Neuronal stem cell (in vitro differentiated cells): ENCODE data around the gene AUTS2.
"Not testable (repeated sequence)": the region's sequence is repeated elsewhere in the genome, so short reads cannot be mapped to it uniquely, and the experiment has no call there.

Experiments
- DNase-seq: peaks from one replicate; pipeline ENCODE4 v3.0.0-alpha.2; 2013; ENCODE audit warnings: low spot score
- H2AFZ ChIP-seq: one replicate; pipeline ENCODE4 v1.6.1; 2013; ENCODE audit warnings: mild to moderate bottlenecking, low read length, inconsistent platforms
- H2AK5ac ChIP-seq: 2 replicates; pipeline ENCODE4 v1.6.1; 2013; ENCODE audit warnings: low read depth, mild to moderate bottlenecking, inconsistent platforms, low read length, moderate library complexity, mixed read lengths
- H2BK120ac ChIP-seq: 2 replicates; pipeline ENCODE4 v1.6.1; 2013; ENCODE audit warnings: low read depth, mild to moderate bottlenecking, inconsistent platforms, low read length, moderate library complexity, mixed read lengths
- H2BK12ac ChIP-seq: one replicate; pipeline ENCODE4 v1.6.1; 2013; ENCODE audit warnings: low read length, inconsistent platforms
- H2BK15ac ChIP-seq: 2 replicates; pipeline ENCODE4 v1.6.1; 2013; ENCODE audit warnings: mild to moderate bottlenecking, low read length, inconsistent platforms, mixed read lengths
- H2BK5ac ChIP-seq: one replicate; pipeline ENCODE4 v1.6.1; 2013; ENCODE audit warnings: inconsistent platforms, mild to moderate bottlenecking, low read length, moderate library complexity
- H3K14ac ChIP-seq: one replicate; pipeline ENCODE4 v1.6.1; 2013; ENCODE audit warnings: low read length, inconsistent platforms
- H3K18ac ChIP-seq: 2 replicates; pipeline ENCODE4 v1.6.1; 2013; ENCODE audit warnings: low read length, inconsistent platforms
- H3K23ac ChIP-seq: 2 replicates; pipeline ENCODE4 v1.6.1; 2013; ENCODE audit warnings: low read depth, mild to moderate bottlenecking, mixed read lengths, low read length, inconsistent platforms; ENCODE audit not compliant: poor library complexity
- H3K27ac ChIP-seq: replicated peaks from 3 replicates; pipeline ENCODE4 v1.5.1; 2013; ENCODE audit warnings: low read length, inconsistent platforms
- H3K27me3 ChIP-seq, 3 experiments: 2 replicates each; pipeline ENCODE4 v1.6.1; 2013; ENCODE audit warnings: low read length in 3 of 3, mild to moderate bottlenecking in 2 of 3, inconsistent platforms in 1 of 3, low read depth in 1 of 3, mixed read lengths in 1 of 3, moderate library complexity in 1 of 3; ENCODE audit not compliant: control insufficient read depth in 3 of 3, insufficient read depth in 3 of 3
- H3K36me3 ChIP-seq, 2 donors: replicated peaks in 1 of 2; 2 replicates each; pipeline ENCODE4 v1.6.1; 2013; ENCODE audit warnings: low read length in 2 of 2; ENCODE audit not compliant: control insufficient read depth in 2 of 2, insufficient read depth in 2 of 2
- H3K4ac ChIP-seq: 2 replicates; pipeline ENCODE4 v1.6.1; 2013; ENCODE audit warnings: inconsistent platforms, mild to moderate bottlenecking, low read length, moderate library complexity
- H3K4me1 ChIP-seq, 2 donors: 1 replicate in 1 of 2; 2 replicates in 1 of 2; pipeline ENCODE4 v1.6.1; 2013; ENCODE audit warnings: low read length in 2 of 2, low read depth in 1 of 2; ENCODE audit not compliant: control insufficient read depth in 2 of 2, insufficient read depth in 1 of 2
- H3K4me2 ChIP-seq: one replicate; pipeline ENCODE4 v1.6.1; 2013; ENCODE audit warnings: mild to moderate bottlenecking, low read length, inconsistent platforms; ENCODE audit not compliant: insufficient read depth, poor library complexity, severe bottlenecking
- H3K4me3 ChIP-seq, 2 donors: 2 replicates each; pipeline ENCODE4 v1.5.1; 2013; ENCODE audit warnings: low read length in 2 of 2, mild to moderate bottlenecking in 2 of 2, inconsistent platforms in 1 of 2, moderate library complexity in 1 of 2
- H3K79me1 ChIP-seq: one replicate; pipeline ENCODE4 v1.6.1; 2013; ENCODE audit warnings: low read depth, mild to moderate bottlenecking, inconsistent platforms, low read length, moderate library complexity
- H3K9ac ChIP-seq: one replicate; pipeline ENCODE4 v1.6.1; 2013; ENCODE audit warnings: mild to moderate bottlenecking, low read depth, low read length, inconsistent platforms; ENCODE audit not compliant: poor library complexity
- H3K9me3 ChIP-seq, 2 donors: replicated peaks in 1 of 2; 2 replicates each; pipeline versions ENCODE3 to v1.6.1; 2013; ENCODE audit warnings: low read length in 2 of 2, mild to moderate bottlenecking in 2 of 2, inconsistent platforms in 1 of 2, low read depth in 1 of 2, mixed read lengths in 1 of 2, moderate library complexity in 1 of 2; ENCODE audit not compliant: control insufficient read depth in 2 of 2, insufficient read depth in 1 of 2
- H4K8ac ChIP-seq: one replicate; pipeline ENCODE4 v1.6.1; 2013; ENCODE audit warnings: low read depth, mild to moderate bottlenecking, inconsistent platforms, low read length, moderate library complexity
- H4K91ac ChIP-seq: one replicate; pipeline ENCODE4 v1.6.1; 2013; ENCODE audit warnings: low read length, low read depth, mild to moderate bottlenecking, inconsistent platforms; ENCODE audit not compliant: poor library complexity
- WGBS, 2 donors: extraction: QIAGEN DNeasy Blood & Tissue Kit; methylation state at CpG; one replicate each; pipeline ENCODE4 v1.1.7; 2013; ENCODE audit warnings: missing lambda C conversion rate in 2 of 2, mixed read lengths in 1 of 2; ENCODE audit not compliant: insufficient read length in 2 of 2, insufficient replicate concordance in 1 of 2; ENCODE audit errors: extremely low coverage in 2 of 2; 5-methylcytosine and 5-hydroxymethylcytosine counted together

Gene AUTS2

GRCh38 chr7:69782917-69783684 is 184.8 kb downstream of the AUTS2 start:
- H2AFZ ChIP-seq, result no peak overlapping the region
- no peak overlapping the region for H3K14ac ChIP-seq
- no peak overlapping the region for H3K27ac ChIP-seq
- H2BK15ac ChIP-seq, result no peak overlapping the region
- no peaks in the 10 kb centered on the region for H3K9me3 ChIP-seq
- H2AK5ac ChIP-seq, result no peak overlapping the region
- H3K27me3 ChIP-seq, result no peaks in the 10 kb centered on the region
- no peak overlapping the region for H3K23ac ChIP-seq
- H2BK120ac ChIP-seq, result no peak overlapping the region
- no peak overlapping the region for H4K8ac ChIP-seq
- WGBS, 2 donors, result no CpG with 5 or more reads among the region's 7 CpGs
- no peak overlapping the region for H2BK12ac ChIP-seq
- H2BK5ac ChIP-seq, result no peak overlapping the region
- H3K4me3 ChIP-seq, result no peak overlapping the region
- H3K4ac ChIP-seq, result no peak overlapping the region
- H3K79me1 ChIP-seq, result no peaks in the 10 kb centered on the region
- H3K4me2 ChIP-seq, result no peak overlapping the region
- DNase-seq, result no peak
- no peak overlapping the region for H4K91ac ChIP-seq
- H3K4me1 ChIP-seq, result peaks cover 7 to 12% of the 10 kb centered on the region in 2 donors
- H3K36me3 ChIP-seq, result no peaks in the 10 kb centered on the region
- no peak overlapping the region for H3K18ac ChIP-seq
- no peak overlapping the region for H3K9ac ChIP-seq

GRCh38 chr7:69786130-69786529 is 187.9 kb downstream of the AUTS2 start:
- peaks cover 14 to 25% of the 10 kb centered on the region in 2 donors for H3K4me1 ChIP-seq
- H2AK5ac ChIP-seq, H3K4ac ChIP-seq, H2BK5ac ChIP-seq, H2BK15ac ChIP-seq, H2BK12ac ChIP-seq, H3K14ac ChIP-seq, H3K18ac ChIP-seq, H3K9ac ChIP-seq, H2AFZ ChIP-seq, H3K27me3 ChIP-seq, H3K9me3 ChIP-seq, H4K91ac ChIP-seq, H2BK120ac ChIP-seq, H3K4me3 ChIP-seq, H3K23ac ChIP-seq, H3K79me1 ChIP-seq, H3K27ac ChIP-seq, H3K4me2 ChIP-seq, H3K36me3 ChIP-seq, H4K8ac ChIP-seq, DNase-seq: not testable (repeated sequence)
- no CpG with 5 or more reads among the region's 6 CpGs for WGBS, 2 donors

- Histone ChIP-seq H3K9ac (no peak overlapping the region), H3K4me2 (no peak overlapping the region), H3K36me3 (no peaks in the 10 kb centered on the region), H4K91ac (no peak overlapping the region), H3K9me3 (no peaks in the 10 kb centered on the region), H3K4me3 (no peak overlapping the region), H2AFZ (no peak overlapping the region), H3K14ac (no peak overlapping the region), H2AK5ac (no peak overlapping the region), H3K23ac (no peak overlapping the region), H2BK5ac (no peak overlapping the region), H3K18ac (no peak overlapping the region), H3K27ac (no peak overlapping the region), H3K4ac (no peak overlapping the region), H2BK12ac (no peak overlapping the region), H2BK15ac (no peak overlapping the region), H2BK120ac (no peak overlapping the region), H4K8ac (no peak overlapping the region), H3K79me1 (no peaks in the 10 kb centered on the region), H3K27me3 (no peaks in the 10 kb centered on the region), H3K4me1 (peaks cover 10 to 31% of the 10 kb centered on the region in 2 donors)
- WGBS, 2 donors, result no CpG with 5 or more reads among the region's 3 CpGs
- DNase-seq, result no peak
These were observed 188.6 kb downstream of the AUTS2 start for GRCh38 chr7:69786730-69787395.

- no peak overlapping the region for H4K91ac ChIP-seq
- H3K4ac ChIP-seq, result no peak overlapping the region
- H3K36me3 ChIP-seq, result no peaks in the 10 kb centered on the region
- H3K4me1 ChIP-seq, result peaks cover 10 to 32% of the 10 kb centered on the region in 2 donors
- H3K9ac ChIP-seq, result no peak overlapping the region
- H2BK120ac ChIP-seq, result no peak overlapping the region
- no peaks in the 10 kb centered on the region for H3K27me3 ChIP-seq
- H3K23ac ChIP-seq, result no peak overlapping the region
- no peak overlapping the region for H2BK15ac ChIP-seq
- no peaks in the 10 kb centered on the region for H3K79me1 ChIP-seq
- H2BK12ac ChIP-seq, result no peak overlapping the region
- no peak overlapping the region for H3K4me3 ChIP-seq
- H3K18ac ChIP-seq, result no peak overlapping the region
- H3K4me2 ChIP-seq, result no peak overlapping the region
- no peaks in the 10 kb centered on the region for H3K9me3 ChIP-seq
- no peak overlapping the region for H3K14ac ChIP-seq
- H4K8ac ChIP-seq, result no peak overlapping the region
- DNase-seq, result peak; percentile 26
- no CpG with 5 or more reads among the region's 5 CpGs for WGBS, 2 donors
- H3K27ac ChIP-seq, result no peak overlapping the region
- H2AK5ac ChIP-seq, result no peak overlapping the region
- no peak overlapping the region for H2BK5ac ChIP-seq
- no peak overlapping the region for H2AFZ ChIP-seq
These were observed 189.6 kb downstream of the AUTS2 start for GRCh38 chr7:69787736-69788431.
